Measurements from ENCODE around the gene AXIN2. TPM values are rescaled to one million over a fixed set of nuclear protein-coding genes. Genes with fewer than 3 reads are reported as not detected.
A peak's percentile ranks its signal among the peaks of the same experiment; 100 is the strongest.
"Not testable (repeated sequence)": the region's sequence is repeated elsewhere in the genome, so short reads cannot be mapped to it uniquely, and the experiment has no call there.

AXIN2 gene
- total RNA-seq, 1 donor from 2014 or later = 53.4 TPM

DNA sequence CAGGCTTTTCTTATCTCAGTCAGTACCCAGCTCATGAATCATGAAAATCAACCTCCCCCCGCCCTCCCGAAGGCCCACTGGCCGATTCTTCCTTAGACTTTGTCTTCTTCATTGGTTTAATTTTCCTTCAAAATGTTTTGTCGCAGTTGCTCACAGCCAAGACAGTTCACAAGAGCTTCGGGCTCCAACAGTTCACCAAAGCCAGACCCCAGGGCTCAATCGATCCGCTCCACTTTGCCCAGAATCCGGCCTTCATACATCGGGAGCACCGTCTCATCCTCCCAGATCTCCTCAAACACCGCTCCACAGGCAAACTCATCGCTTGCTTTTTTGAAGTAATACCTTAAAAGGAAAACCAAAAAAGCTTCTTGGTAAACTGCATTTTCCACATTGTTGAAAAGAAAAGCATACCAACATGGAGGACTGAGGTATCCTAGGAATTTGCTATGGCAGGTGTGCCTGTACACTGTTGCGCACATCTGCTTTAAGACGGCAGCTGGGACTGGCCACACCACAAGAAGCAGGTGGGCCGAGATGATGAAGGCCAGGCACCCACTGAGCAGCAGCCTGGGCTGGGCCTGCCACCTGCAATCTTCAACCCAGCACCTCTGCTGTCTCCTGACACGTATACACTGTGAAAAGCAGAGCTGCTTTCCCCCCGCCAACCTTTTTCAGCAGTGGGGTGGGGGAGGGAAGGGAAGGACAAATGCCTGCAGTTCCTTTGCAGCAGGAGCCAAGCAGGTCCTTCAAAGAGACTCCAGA is 31.5 kb downstream of the AXIN2 start:
- DNase-seq = no peak

DNA sequence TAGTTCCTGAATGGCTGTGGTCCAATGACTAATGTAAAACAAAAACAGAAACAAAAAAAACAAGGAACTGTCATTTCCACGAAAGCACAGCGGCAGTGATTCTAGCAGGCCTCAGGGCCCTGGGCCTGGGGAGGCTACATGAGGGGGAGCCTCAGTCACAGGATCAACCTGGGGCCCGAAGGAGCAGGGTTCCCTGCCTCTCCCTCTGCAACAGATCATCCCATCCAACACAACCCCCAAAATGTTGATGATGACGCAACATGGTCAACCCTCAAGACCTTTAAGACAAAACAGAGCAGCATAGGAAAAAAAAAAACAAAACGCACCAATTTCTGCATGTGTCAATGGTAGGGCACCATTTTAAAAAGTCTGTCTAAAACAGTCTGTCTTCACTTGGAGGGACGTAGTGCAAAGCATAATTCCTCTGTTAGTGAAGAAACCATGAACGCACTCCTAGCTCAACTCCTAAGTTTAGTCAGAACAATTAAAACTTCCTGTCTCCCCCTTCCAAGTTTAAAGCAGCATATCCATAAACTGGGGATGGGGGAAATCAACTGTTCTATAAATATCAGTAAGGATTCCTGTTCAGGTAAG is 32.3 kb downstream of the AXIN2 start:
- no peaks in the 10 kb centered on the region for H3K9me3 ChIP-seq
- no peak for ATAC-seq
- H3K27me3 ChIP-seq (ENCODE audit: low read depth) = no peaks in the 10 kb centered on the region
- H3K4me3 ChIP-seq = no peak overlapping the region
- peaks cover 55% of the 10 kb centered on the region for H3K36me3 ChIP-seq
- peaks cover 49% of the 10 kb centered on the region for H3K4me1 ChIP-seq
- intact Hi-C loops (cut with DNase I) = no loop called here
- DNase-seq = no peak
- TF ChIP-seq, protein P1, sequence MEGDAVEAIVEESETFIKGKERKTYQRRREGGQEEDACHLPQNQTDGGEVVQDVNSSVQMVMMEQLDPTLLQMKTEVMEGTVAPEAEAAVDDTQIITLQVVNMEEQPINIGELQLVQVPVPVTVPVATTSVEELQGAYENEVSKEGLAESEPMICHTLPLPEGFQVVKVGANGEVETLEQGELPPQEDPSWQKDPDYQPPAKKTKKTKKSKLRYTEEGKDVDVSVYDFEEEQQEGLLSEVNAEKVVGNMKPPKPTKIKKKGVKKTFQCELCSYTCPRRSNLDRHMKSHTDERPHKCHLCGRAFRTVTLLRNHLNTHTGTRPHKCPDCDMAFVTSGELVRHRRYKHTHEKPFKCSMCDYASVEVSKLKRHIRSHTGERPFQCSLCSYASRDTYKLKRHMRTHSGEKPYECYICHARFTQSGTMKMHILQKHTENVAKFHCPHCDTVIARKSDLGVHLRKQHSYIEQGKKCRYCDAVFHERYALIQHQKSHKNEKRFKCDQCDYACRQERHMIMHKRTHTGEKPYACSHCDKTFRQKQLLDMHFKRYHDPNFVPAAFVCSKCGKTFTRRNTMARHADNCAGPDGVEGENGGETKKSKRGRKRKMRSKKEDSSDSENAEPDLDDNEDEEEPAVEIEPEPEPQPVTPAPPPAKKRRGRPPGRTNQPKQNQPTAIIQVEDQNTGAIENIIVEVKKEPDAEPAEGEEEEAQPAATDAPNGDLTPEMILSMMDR (IDR thresholded peaks at IDR 0.05) = no peak
- no peak overlapping the region for H3K27ac ChIP-seq

More for the DNA sequence above, 31.5 kb downstream of the AXIN2 start:
- TF ChIP-seq, protein P1 (IDR thresholded peaks at IDR 0.05) = no peak
- H3K9me3 ChIP-seq = no peaks in the 10 kb centered on the region
- no peaks in the 10 kb centered on the region for H3K27me3 ChIP-seq (ENCODE audit: low read depth)
- peaks cover 63% of the 10 kb centered on the region for H3K36me3 ChIP-seq
- peaks cover 47% of the 10 kb centered on the region for H3K4me1 ChIP-seq
- no peak overlapping the region for H3K4me3 ChIP-seq
- no peak for ATAC-seq
- H3K27ac ChIP-seq = peak overlapping the region; percentile 71
- intact Hi-C loops (cut with DNase I) = no loop called here

DNA sequence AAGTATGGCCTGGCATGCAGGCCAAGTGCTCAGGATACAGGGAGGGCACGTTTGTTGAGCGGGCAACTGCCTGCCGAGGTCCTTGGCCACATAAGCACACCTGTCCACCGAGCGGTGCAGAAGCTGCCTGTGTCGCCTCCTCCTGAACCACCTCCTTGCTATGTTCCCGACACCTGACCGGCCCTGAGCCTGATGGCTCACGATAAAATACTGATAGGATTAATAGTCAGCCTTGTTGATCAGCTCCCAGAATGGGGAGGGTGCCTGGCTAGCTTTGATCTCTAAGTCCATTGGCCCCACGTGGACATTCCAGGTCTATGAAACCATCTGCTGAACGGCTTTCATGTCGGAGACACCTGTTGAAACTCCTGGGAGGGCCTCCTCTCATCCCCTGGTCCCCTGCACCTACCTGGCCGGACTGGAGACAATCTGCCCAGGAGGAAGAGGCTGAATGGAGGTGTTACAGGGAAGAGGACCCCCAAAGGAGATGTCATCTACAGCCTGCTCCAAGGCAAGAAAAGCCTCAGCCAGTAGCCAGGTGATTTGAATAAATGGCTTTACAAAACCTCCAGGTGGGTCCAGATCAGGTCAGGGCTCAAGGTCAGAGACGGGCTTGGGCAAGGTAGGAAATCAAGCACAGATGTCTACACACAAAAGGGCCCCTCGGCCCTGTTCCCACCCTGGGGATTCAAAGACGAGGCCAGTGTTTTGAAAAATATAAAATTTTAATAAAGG is 33.4 kb downstream of the AXIN2 start:
- intact Hi-C loops (cut with DNase I) = no loop called here
- Histone ChIP-seq H3K4me1 (peaks cover 46% of the 10 kb centered on the region), H3K4me3 (no peak overlapping the region), H3K27me3 (ENCODE audit: low read depth) (no peaks in the 10 kb centered on the region), H3K9me3 (no peaks in the 10 kb centered on the region), H3K27ac (no peak overlapping the region), H3K36me3 (peaks cover 44% of the 10 kb centered on the region)
- DNase-seq = no peak
- TF ChIP-seq, protein P1 (IDR thresholded peaks at IDR 0.05) = no peak
- no peak for ATAC-seq

DNA sequence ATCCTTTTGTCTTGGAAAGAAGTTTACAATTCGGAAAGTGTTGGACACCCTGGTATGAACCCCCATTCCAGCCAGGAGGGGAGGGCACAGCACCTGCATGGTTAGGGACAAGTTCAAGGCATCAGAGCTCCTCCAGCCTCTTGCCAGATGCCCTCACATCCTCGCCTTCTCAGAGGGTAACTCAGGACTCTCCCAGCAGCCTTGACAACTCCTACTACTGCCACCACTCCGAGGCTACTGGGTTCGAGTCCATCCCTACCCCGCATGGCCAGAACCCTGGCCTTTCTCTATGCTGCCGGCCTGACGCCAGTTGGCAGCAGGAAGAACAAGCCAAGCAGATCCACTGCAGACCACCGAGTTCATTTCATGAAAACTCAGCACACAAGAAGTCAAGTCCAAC is 34.1 kb downstream of the AXIN2 start:
- Histone ChIP-seq H3K27ac (no peak overlapping the region), H3K27me3 (ENCODE audit: low read depth) (no peaks in the 10 kb centered on the region), H3K9me3 (no peaks in the 10 kb centered on the region), H3K4me3 (no peak overlapping the region), H3K36me3 (peaks cover 37% of the 10 kb centered on the region), H3K4me1 (peaks cover 39% of the 10 kb centered on the region)
- TF ChIP-seq, protein P1 (IDR thresholded peaks at IDR 0.05) = no peak
- no peak for DNase-seq
- no peak for ATAC-seq
- intact Hi-C loops (cut with DNase I) = no loop called here

DNA sequence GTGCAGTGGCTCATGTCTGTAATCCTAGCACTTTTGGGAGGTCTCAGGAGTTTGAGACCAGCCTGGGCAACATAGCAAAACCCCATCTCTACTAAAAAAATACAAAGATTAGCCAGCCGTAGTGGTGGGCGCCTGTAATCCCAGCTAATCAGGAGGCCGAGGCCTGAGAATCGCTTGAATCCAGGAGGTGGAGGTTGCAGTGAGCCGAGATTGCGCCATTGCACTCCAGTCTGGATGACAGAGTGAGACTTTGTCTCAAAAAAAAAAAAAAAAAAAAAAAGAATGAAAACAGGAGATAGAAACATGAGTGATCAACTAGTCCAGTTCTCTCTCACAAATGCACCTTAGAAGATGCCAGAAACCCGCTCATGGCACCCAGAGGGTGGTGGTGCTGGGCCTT is 34.6 kb downstream of the AXIN2 start:
- DNase-seq; H3K9me3 ChIP-seq; H3K27ac ChIP-seq; H3K4me3 ChIP-seq; intact Hi-C loops (cut with DNase I); H3K27me3 ChIP-seq (ENCODE audit: low read depth); ATAC-seq: not testable (repeated sequence)
- Histone ChIP-seq H3K4me1 (peaks cover 34% of the 10 kb centered on the region), H3K36me3 (peaks cover 32% of the 10 kb centered on the region)

All from lower lobe of right lung (tissue), 2 donors.